DOHH2 (cell line): ENCODE measurements around the gene LRRC32.
A peak's percentile ranks its signal among the peaks of the same experiment; 100 is the strongest.

Source experiments
- H3F3A ChIP-seq: fragments of 200-600 bp; sonication (generic), shearing (Covaris generic); 2 replicates; pipeline ENCODE4 v1.6.0; 2016; ENCODE audit warnings: antibody characterized with exemption, mild to moderate bottlenecking; ENCODE audit not compliant: control insufficient read depth, insufficient read depth
- H3K27ac ChIP-seq: fragments of 200-600 bp; sonication (generic); 2 replicates; pipeline ENCODE4 v1.5.1; 2014; ENCODE audit warnings: low read depth, mild to moderate bottlenecking, low read length, moderate library complexity
- H3K27me3 ChIP-seq: fragments of 200-600 bp; sonication (generic); 2 replicates; pipeline ENCODE4 v1.6.1; 2014; ENCODE audit warnings: mild to moderate bottlenecking, low read length, mixed read lengths; ENCODE audit not compliant: control insufficient read depth
- H3K36me3 ChIP-seq: fragments of 200-600 bp; sonication (generic); 2 replicates; pipeline ENCODE4 v1.6.1; 2014; ENCODE audit warnings: mild to moderate bottlenecking, low read length, moderate library complexity, mixed read lengths; ENCODE audit not compliant: control insufficient read depth
- H3K4me1 ChIP-seq: fragments of 200-600 bp; sonication (generic); 2 replicates; pipeline ENCODE4 v1.6.1; 2014; ENCODE audit warnings: mild to moderate bottlenecking, low read length, mixed read lengths; ENCODE audit not compliant: control insufficient read depth
- H3K4me2 ChIP-seq: fragments of 200-600 bp; sonication (generic); 2 replicates; pipeline ENCODE4 v1.6.0; 2014; ENCODE audit warnings: mild to moderate bottlenecking, low read length, moderate library complexity
- H3K4me3 ChIP-seq: fragments of 200-600 bp; sonication (generic); 2 replicates; pipeline ENCODE4 v1.5.1; 2014; ENCODE audit warnings: mild to moderate bottlenecking, low read length, mixed read lengths
- H3K79me2 ChIP-seq: fragments of 200-600 bp; sonication (generic); 2 replicates; pipeline ENCODE4 v1.6.1; 2014; ENCODE audit warnings: mild to moderate bottlenecking, low read length, mixed read lengths; ENCODE audit not compliant: control insufficient read depth
- H3K9me2 ChIP-seq: fragments of 200-600 bp; sonication (generic); replicated peaks from 2 replicates; pipeline ENCODE4 v1.6.1; 2014; ENCODE audit warnings: mild to moderate bottlenecking, low read length, mixed read lengths; ENCODE audit not compliant: control insufficient read depth
- H3K9me3 ChIP-seq: fragments of 200-600 bp; sonication (generic); 2 replicates; pipeline ENCODE4 v1.6.1; 2014; ENCODE audit warnings: antibody characterized with exemption, low read length, mixed read lengths; ENCODE audit not compliant: control insufficient read depth, insufficient read depth
- H4K20me1 ChIP-seq: fragments of 200-600 bp; sonication (generic); 2 replicates; pipeline ENCODE4 v1.6.0; 2014; ENCODE audit warnings: low read depth, mild to moderate bottlenecking, antibody characterized with exemption, low read length, moderate library complexity; ENCODE audit not compliant: control insufficient read depth, insufficient read depth
- CTCF ChIP-seq: fragments of 200-600 bp; sonication (generic); IDR thresholded peaks from one replicate; pipeline ENCODE4 v1.5.1; 2014; ENCODE audit warnings: antibody characterized with exemption, mild to moderate bottlenecking, low read depth, low read length; ENCODE audit not compliant: poor library complexity, severe bottlenecking
- EZH2phosphoT487 ChIP-seq: fragments of 200-600 bp; sonication (generic); IDR thresholded peaks from 2 replicates; pipeline ENCODE4 v1.6.1; 2017; ENCODE audit warnings: borderline replicate concordance, mild to moderate bottlenecking, antibody characterized with exemption, low read length, moderate library complexity, mixed read lengths

The LRRC32 gene

GRCh38 chr11:76665172-76665571 is 5.4 kb downstream of the LRRC32 start:
- Histone ChIP-seq H3K27ac (peak overlapping the region; percentile 39), H3K9me2 (no peaks in the 10 kb centered on the region), H3K4me1 (peaks cover 65% of the 10 kb centered on the region), H3K79me2 (peaks cover 44% of the 10 kb centered on the region), H3K4me2 (peak overlapping the region; percentile 85), H3K4me3 (peak overlapping the region; percentile 74), H4K20me1 (no peaks in the 10 kb centered on the region; the same call in 1 of the 2 replicates), H3F3A (no peaks in the 10 kb centered on the region), H3K27me3 (0 out of 2 replicates have a peak, but pooled peaks cover 2% of the 10 kb centered on the region), H3K9me3 (no peaks in the 10 kb centered on the region), H3K36me3 (peaks cover 88% of the 10 kb centered on the region)
- no peak for TF ChIP-seq EZH2phosphoT487

- H3K27ac ChIP-seq, result peak overlapping the region; percentile 39
- H3K9me3 ChIP-seq, result no peaks in the 10 kb centered on the region
- peak overlapping the region; percentile 85 for H3K4me2 ChIP-seq
- TF ChIP-seq EZH2phosphoT487 (no peak), CTCF (no peak)
- H3K27me3 ChIP-seq, result no peaks in the 10 kb centered on the region
- no peaks in the 10 kb centered on the region; the same call in 1 of the 2 replicates for H4K20me1 ChIP-seq
- H3F3A ChIP-seq, result no peaks in the 10 kb centered on the region
- H3K36me3 ChIP-seq, result peaks cover 88% of the 10 kb centered on the region
- peaks cover 39% of the 10 kb centered on the region for H3K79me2 ChIP-seq
- H3K4me3 ChIP-seq, result peak overlapping the region; percentile 74
- H3K4me1 ChIP-seq, result peaks cover 60% of the 10 kb centered on the region
- H3K9me2 ChIP-seq, result no peaks in the 10 kb centered on the region
These were observed 5.9 kb downstream of the LRRC32 start for GRCh38 chr11:76664578-76665061.

GRCh38 chr11:76663912-76664440 is 6.6 kb downstream of the LRRC32 start:
- no peaks in the 10 kb centered on the region for H3F3A ChIP-seq
- no peaks in the 10 kb centered on the region for H3K27me3 ChIP-seq
- H3K4me3 ChIP-seq, result peak overlapping the region; percentile 74; the same call in 1 of the 2 replicates
- H4K20me1 ChIP-seq, result no peaks in the 10 kb centered on the region; the same call in 1 of the 2 replicates
- H3K9me3 ChIP-seq, result no peaks in the 10 kb centered on the region
- H3K79me2 ChIP-seq, result peaks cover 32% of the 10 kb centered on the region
- peaks cover 53% of the 10 kb centered on the region for H3K4me1 ChIP-seq
- peak overlapping the region; percentile 85; the same call in 1 of the 2 replicates for H3K4me2 ChIP-seq
- H3K9me2 ChIP-seq, result no peaks in the 10 kb centered on the region
- H3K36me3 ChIP-seq, result peaks cover 89% of the 10 kb centered on the region
- no peak for TF ChIP-seq EZH2phosphoT487
- TF ChIP-seq CTCF, result no peak
- H3K27ac ChIP-seq, result no peak overlapping the region

GRCh38 chr11:76663486-76663810 is 7.1 kb downstream of the LRRC32 start:
- no peaks in the 10 kb centered on the region for H3F3A ChIP-seq
- no peaks in the 10 kb centered on the region; the same call in 1 of the 2 replicates for H4K20me1 ChIP-seq
- H3K9me2 ChIP-seq, result no peaks in the 10 kb centered on the region
- H3K4me2 ChIP-seq, result no peak overlapping the region
- H3K4me1 ChIP-seq, result peaks cover 51% of the 10 kb centered on the region
- peaks cover 27% of the 10 kb centered on the region for H3K79me2 ChIP-seq
- no peaks in the 10 kb centered on the region for H3K9me3 ChIP-seq
- peaks cover 86% of the 10 kb centered on the region for H3K36me3 ChIP-seq
- no peaks in the 10 kb centered on the region for H3K27me3 ChIP-seq
- H3K4me3 ChIP-seq, result no peak overlapping the region
- H3K27ac ChIP-seq, result no peak overlapping the region
- TF ChIP-seq CTCF (no peak), EZH2phosphoT487 (no peak)
